GOT3 (cell line): ENCODE measurements around the gene DMKN.
A peak's percentile ranks its signal among the peaks of the same experiment; 100 is the strongest.

ENCODE experiments used
- DNase-seq: peaks from one replicate; lab custom pipeline; 2025; ENCODE audit warnings: mixed read lengths; lab: John Stamatoyannopoulos, UW

The DMKN gene

GRCh38 chr19:35549879-35550523 is 36.6 kb upstream of the DMKN start:
- no peak for DNase-seq

GRCh38 chr19:35549174-35549788 is 35.8 kb upstream of the DMKN start:
- no peak for DNase-seq

- no peak for DNase-seq
Measured at GRCh38 chr19:35546532-35546931, 33.1 kb upstream of the DMKN start.

- no peak for DNase-seq
Measured at GRCh38 chr19:35545855-35546381, 32.5 kb upstream of the DMKN start.

GRCh38 chr19:35545001-35545854 is 31.8 kb upstream of the DMKN start, which contains the start of gene TMEM147:
TSS of gene TMEM147 (plus strand) at chr19:35545626. CDS start at chr19:35545740, 114 bp downstream.
- peak; percentile 43 for DNase-seq

- no peak for DNase-seq
Measured at GRCh38 chr19:35544110-35544802, 30.8 kb upstream of the DMKN start.

- no peak for DNase-seq
Measured at GRCh38 chr19:35543280-35544109, 30.0 kb upstream of the DMKN start.

- DNase-seq, result no peak
Measured at GRCh38 chr19:35542209-35542608, 28.8 kb upstream of the DMKN start.

GRCh38 chr19:35540356-35540927 is 27.0 kb upstream of the DMKN start:
- no peak for DNase-seq

GRCh38 chr19:35539850-35540249 is 26.4 kb upstream of the DMKN start:
- no peak for DNase-seq

- DNase-seq, result no peak
Measured at GRCh38 chr19:35539314-35539713, 25.9 kb upstream of the DMKN start.

GRCh38 chr19:35534803-35535480 is 21.5 kb upstream of the DMKN start:
- no peak for DNase-seq

GRCh38 chr19:35533822-35534392 is 20.5 kb upstream of the DMKN start:
- no peak for DNase-seq

- DNase-seq, result no peak
Measured at GRCh38 chr19:35533201-35533821, 19.9 kb upstream of the DMKN start, which contains the start of gene GAPDHS. TSS of gene GAPDHS (plus strand) at chr19:35533456. CDS start at chr19:35533528, 72 bp downstream.

- no peak for DNase-seq
Measured at GRCh38 chr19:35531291-35531690, 17.8 kb upstream of the DMKN start.

- no peak for DNase-seq
Measured at GRCh38 chr19:35529241-35530218, 16.1 kb upstream of the DMKN start.

GRCh38 chr19:35528218-35529038 is 15.0 kb upstream of the DMKN start, which contains the start of gene SBSN:
TSS of gene SBSN (minus strand) at chr19:35528311. CDS start at chr19:35528281, 30 bp downstream.
- DNase-seq, result no peak
